22Rv1 (cell line): ENCODE measurements around the gene GPR149.

Experiments used
- CTCF ChIP-seq: fragments of 450-650 bp; IDR thresholded peaks from 2 replicates; pipeline ENCODE4 v1.5.1; 2017; ENCODE audit warnings: mild to moderate bottlenecking
- ZFX ChIP-seq: fragments of 450-650 bp; IDR thresholded peaks from 2 replicates; pipeline ENCODE4 v1.6.1; 2017; ENCODE audit warnings: antibody characterized with exemption, borderline replicate concordance

DNA sequence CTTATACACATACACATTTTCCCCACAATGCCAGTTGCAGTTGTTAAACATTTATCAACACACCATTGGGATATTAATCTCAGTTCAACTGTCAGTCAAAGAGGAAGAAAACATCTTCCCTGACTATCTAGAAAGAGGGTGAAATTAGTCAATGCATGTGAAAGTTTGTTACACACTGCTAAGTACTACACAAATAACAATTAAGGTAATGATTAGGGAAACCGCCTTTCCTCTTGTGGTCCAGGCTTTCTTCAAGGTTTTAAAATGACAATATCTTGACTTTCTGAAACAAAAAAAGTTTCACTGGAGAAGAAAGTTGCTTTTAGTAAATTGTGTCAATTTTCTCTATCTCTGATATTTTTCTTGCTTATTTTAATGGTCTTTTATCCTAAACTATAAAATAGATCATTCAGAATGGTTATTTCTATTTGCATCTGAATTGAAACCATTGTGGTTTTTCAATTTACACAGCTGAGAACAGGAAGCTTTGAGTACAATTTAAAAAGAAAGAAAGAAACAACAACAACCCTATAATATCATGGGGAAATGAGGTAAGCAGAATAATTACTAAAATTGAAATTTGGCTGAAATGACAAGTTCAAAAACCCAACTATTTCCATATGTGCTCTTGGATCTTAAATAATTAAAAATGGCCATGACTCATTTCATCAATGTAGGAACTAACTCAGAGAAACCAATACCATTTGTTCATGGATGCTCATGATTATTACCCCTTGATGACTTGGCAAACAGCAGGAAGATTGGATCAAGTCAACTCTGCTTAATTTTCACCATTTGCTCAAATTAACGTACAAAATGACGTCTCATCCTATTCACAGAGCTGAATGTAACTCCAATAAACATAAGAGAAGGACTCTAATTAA, 31.7 kb downstream of the GPR149 start:
- TF ChIP-seq CTCF = no peak
- no peak for TF ChIP-seq ZFX
